Measurements from ENCODE around the gene THPO.
A peak's percentile ranks its signal among the peaks of the same experiment; 100 is the strongest.

The THPO gene

GRCh38 chr3:184366619-184367289 is 11.3 kb downstream of the THPO start:
- DNase-seq, result no peak

GRCh38 chr3:184362668-184363546 is 15.1 kb downstream of the THPO start:
- DNase-seq, result peak; percentile 57 to 96 (median 89)

DNA sequence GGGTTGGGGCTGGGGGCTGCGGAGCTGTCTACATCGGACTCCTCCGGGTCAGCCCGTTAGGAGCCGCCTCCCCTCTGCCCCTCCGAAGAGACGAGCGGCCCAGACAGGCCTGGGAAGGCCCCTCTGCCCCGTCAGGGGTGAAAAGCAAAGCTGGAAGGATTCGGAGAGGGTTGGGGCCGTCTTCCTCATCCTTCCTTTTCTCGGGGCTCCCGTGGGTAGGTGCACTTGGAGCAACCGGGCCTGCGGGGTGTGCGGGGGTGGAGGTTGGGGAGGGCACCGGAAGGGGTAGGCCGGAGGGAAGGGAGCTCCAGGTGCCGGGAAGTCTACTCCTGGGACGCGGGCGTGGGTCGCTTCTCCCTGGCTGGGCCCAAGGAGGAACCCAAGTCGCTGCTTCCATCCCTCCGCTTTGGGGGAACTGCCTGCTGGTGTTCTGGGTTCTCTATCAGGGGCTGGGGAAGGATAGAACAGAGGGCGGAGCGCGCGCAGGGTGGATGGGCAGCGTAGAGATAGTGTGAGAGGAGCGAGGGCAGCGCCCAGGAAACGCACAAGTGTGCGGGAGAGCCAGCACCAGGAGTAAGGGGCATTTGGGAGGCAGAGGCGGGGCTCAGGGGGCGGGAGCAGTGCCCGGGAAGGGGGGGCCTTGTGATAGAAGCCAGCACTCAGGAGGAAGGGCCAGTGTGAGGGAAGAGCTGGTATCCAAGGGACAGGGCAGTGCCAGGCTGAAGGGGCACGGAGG is 15.9 kb downstream of the THPO start:
- DNase-seq, result peak in 46 of 56 donors; percentile 46 to 90 (median 79)

- DNase-seq, result peak in 48 of 56 donors; percentile 14 to 83 (median 64)
Measured at GRCh38 chr3:184361532-184361931, 16.5 kb downstream of the THPO start, which contains the start of the genes CLCN2 and POLR2H. Gene CLCN2, minus strand, starts transcription at chr3:184361605. Its CDS starts 126 bp downstream, at chr3:184361479. Gene POLR2H, plus strand, starts transcription at chr3:184361710. Its CDS starts 1,783 bp downstream, at chr3:184363493.

GRCh38 chr3:184360929-184361531 is 17.0 kb downstream of the THPO start:
- DNase-seq, result peak in 3 of 56 donors; percentile 36 to 60 (median 59)

DNA sequence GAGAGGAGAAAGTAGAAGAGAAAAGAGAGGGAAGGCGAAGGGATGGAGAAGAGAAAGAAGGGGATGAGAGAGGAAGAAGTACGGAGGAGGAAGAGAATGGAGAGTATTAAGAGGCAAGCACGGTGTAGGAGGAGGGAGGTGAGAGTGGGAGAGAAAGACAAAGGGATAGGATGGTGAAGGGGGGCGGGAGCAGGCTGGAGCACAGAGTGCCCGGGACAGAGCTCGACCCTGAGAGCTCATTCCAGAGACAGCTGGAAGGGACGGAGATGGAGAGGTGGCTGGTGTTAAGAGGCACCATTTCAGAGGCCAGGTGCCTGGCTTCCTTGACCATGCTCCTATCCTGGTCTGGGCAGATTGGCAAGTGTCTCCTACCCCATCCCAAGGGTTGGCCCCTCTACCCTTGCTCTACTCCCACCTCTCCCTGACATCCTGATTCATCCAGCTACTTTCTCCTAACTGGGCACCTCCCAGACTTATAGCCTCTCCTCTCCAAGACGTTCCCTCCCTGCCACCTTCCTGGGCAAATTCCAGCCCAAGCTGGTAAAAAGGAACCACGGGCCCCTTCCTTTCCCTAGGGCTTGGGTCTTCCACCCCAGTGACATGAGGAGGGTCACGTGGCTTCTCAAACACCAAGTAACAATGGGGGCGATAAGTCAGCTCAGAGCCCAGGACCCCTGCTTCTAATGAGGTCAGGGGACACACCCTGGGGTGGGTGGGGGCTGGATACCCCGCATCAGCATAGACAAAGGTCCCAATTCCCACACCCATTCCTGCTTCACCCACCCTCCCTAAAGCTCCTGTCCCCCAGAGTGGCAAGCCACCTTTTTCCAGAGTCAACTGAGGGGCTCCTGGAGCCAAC is 17.7 kb downstream of the THPO start:
- DNase-seq, result peak in 9 of 56 donors; percentile 10 to 52 (median 35)

DNA sequence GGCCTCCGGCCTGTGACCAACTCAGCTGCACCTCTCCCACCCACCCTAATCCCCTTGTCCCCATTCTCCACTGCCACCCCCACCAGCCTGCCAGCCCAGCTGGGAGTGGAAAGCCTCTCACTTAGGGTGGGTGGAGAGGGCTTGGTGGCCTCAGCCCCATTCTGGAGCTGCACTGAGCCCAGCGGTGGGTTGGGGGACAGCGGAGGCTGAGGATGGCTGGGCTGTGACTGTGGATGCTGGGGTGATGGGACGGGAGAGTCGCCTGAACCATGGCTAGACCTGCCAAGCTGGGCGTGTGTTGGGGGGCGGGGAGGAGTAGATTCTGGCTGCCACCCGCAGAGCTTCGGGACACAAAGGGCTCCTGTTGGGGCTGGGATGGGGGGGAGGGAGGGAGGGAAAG is 18.4 kb downstream of the THPO start:
- DNase-seq, result peak in 50 of 56 donors; percentile 11 to 87 (median 62)

GRCh38 chr3:184358921-184359350 is 19.1 kb downstream of the THPO start:
- DNase-seq, result no peak

DNA sequence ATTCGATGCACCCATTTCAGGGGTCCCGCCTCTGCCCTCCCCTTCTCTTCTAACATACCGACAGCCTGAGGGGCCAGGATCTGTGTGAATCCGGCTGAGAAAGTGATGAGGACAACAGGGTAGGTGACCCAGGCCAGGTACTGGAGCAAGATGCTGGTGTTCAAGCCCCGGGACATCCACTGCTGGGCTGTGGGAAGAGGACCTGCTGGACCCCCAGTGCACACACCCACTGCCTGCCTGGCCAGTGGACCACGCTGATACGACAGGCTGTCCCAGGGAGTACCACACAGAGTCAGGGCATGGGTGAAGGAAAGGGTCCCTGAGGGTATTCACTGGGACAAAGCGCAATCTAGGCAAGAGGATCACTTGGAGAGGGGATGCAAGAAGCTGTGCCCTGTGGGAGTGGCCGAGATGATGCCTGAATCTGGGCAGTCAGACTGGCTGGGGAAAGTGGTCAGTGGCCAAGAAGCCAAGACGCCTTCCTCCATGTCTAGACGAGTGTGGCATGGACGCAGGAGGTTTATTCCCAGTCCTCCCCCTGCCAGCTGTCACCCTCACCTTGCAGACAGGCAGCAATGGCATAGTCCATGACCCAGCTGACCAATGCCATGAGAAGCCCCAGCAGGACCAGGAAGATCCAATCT is 19.8 kb downstream of the THPO start:
- DNase-seq, result no peak

DNA sequence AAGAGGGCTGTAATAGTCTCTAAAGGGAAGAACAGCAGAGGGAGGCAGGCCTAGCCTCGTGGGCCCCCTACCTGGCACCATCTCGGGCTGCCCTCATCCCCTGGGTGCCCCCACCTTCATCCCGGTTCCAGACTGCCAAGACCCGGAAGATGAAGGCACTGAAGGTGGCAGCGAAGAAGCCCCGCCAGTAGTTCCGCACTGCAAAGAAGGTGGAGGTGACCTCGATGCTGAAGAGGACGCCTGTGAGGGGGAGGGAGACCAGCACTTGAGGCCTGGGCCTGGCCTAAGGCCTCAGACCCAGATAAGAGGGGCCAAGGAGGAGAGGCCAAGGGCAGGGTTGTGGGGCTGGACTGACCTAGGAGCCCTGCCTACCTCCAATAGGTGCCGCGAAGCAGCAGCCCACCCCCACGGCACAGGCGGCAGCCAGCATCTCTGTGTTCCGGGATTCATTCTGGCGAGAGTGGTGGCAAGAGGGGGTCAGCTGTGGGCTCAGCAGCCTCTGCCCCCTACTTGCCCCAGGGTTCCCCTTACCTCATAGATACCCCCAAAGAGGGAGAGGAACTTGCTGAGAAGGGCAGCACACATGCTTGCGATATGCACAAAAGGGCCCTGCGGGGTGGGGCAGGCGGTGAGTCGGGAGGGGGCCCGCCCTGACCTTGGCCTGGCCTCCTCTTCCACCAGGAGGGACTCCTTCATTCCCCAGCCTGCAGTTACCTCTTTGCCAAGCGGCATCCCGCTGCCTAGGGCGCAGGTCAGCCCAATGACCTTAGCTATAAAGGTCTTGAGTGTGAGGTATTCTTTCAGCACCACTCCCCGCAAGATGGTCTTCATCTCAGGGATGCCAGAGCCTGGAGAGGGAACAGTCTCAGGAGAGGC is 20.5 kb downstream of the THPO start:
- no peak for DNase-seq

GRCh38 chr3:184355261-184356040 is 22.6 kb downstream of the THPO start:
- DNase-seq, result no peak

GRCh38 chr3:184354754-184355153 is 23.3 kb downstream of the THPO start:
- no peak for DNase-seq

DNA sequence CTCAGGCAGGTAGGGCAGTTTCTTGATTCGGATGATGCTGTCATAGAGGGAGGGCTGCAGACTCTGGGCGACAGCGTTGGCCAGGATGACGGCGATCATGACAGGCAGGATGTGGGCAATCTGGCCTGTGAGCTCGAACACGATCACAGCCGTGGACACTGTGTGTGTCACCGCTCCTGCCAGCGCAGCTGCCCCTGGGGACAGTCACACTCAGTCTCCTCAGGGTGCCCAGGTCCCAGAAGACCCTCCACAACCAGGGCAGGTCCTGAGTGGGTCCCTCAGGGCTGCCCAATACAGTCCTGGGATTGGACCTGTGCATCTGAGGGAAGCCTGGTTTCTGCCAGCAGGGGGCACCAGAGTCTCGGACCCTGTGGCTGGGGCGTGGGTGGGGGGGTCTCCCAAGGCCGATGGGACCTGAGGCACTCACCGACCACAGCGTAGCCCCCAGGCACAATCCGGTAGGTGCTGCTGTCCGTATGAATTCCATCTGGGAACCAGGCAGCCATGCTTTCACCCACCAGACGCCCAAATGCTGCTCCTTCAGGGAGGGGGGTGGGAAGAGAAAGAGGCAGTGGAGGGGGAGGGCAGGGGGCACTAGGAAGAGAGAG is 23.8 kb downstream of the THPO start:
- peak in 22 of 56 donors; percentile 9 to 71 (median 30) for DNase-seq

- no peak for DNase-seq
Measured at GRCh38 chr3:184353546-184353941, 24.5 kb downstream of the THPO start.

- DNase-seq, result no peak
Measured at GRCh38 chr3:184352897-184353545, 25.0 kb downstream of the THPO start.

- DNase-seq, result no peak
Measured at GRCh38 chr3:184352149-184352785, 25.7 kb downstream of the THPO start.
